ENCODE data around the gene FNDC3A. TPM values are rescaled to one million over a fixed set of nuclear protein-coding genes. Genes with fewer than 3 reads are reported as not detected.

FNDC3A gene
- total RNA-seq = 10 to 100 TPM; 18.9 to 30.3 (median 23.6) TPM
- polyA plus RNA-seq = 10 to 100 TPM; 11.3 to 20.6 TPM
- long read RNA-seq, donor 1, full-length matches to known transcripts = 4 of 15 reads
- long read RNA-seq, donor 1, partial matches to known transcripts = 7 of 15 reads
- long read RNA-seq, donor 1, other reads (novel, unspliced or antisense) = 4 of 15 reads
- long read RNA-seq, donor 2, full-length matches to known transcripts = 8 of 16 reads
- long read RNA-seq, donor 2, partial matches to known transcripts = 5 of 16 reads
- long read RNA-seq, donor 2, other reads (novel, unspliced or antisense) = 3 of 16 reads
- long read RNA-seq, donor 3, full-length matches to known transcripts = 8 of 34 reads
- long read RNA-seq, donor 3, partial matches to known transcripts = 22 of 34 reads
- long read RNA-seq, donor 3, other reads (novel, unspliced or antisense) = 4 of 34 reads

GRCh38 chr13:48975856-48976575 is at the start of gene FNDC3A:
Gene FNDC3A, plus strand, starts transcription at chr13:48975912. Its CDS starts 30,279 bp downstream, at chr13:49006191.
- H3K4me1 ChIP-seq = peaks cover 0 to 49% (median 31%) of the 10 kb centered on the region in 9 donors
- peak; percentile 92 to 98 (median 94) for ATAC-seq
- peak within 1 kb of the TSS; percentile 95 to 99 (median 98) for H3K27ac ChIP-seq
- no peaks in the 10 kb centered on the region for H3K36me3 ChIP-seq
- TF ChIP-seq CTCF (IDR thresholded peaks at IDR 0.05) = peak in 6 of 9 donors; percentile 4 to 35 (median 21)
- peaks cover 0 to 32% (median 3%) of the 10 kb centered on the region in 11 donors for H3K9me3 ChIP-seq
- intact Hi-C loops (cut with DNase I) = loop anchor here in 7 of 10 donors (5.0 to 10.0 kb wide), 6 partner anchors 121 to 249 kb away; partner anchors contain the start of gene MLNR (in 1 of the 7)
- peak within 1 kb of the TSS; percentile 78 to 97 (median 90) for H3K4me3 ChIP-seq
- peak; percentile 81 to 85 for DNase-seq
- WGBS, 2 donors = 0 to 1% methylated on average over 66 to 85 of the region's 86 CpGs
- no peaks in the 10 kb centered on the region for H3K27me3 ChIP-seq

- no peak for TF ChIP-seq CTCF (IDR thresholded peaks at IDR 0.05)
- H3K27me3 ChIP-seq = no peaks in the 10 kb centered on the region
- WGBS, 2 donors = 72 to 77% methylated on average over 5 of the region's 5 CpGs
Observed at GRCh38 chr13:48928757-48929430, 46.8 kb upstream of the FNDC3A start.

GRCh38 chr13:48930918-48931317 is 44.8 kb upstream of the FNDC3A start:
- 62 to 64% methylated on average over 1 of the region's 1 CpG for WGBS, 2 donors
- intact Hi-C loops (cut with DNase I) = no loop called here
- no peak overlapping the region for H3K27ac ChIP-seq
- DNase-seq (no peak), ATAC-seq (no peak)
- H3K27me3 ChIP-seq = no peaks in the 10 kb centered on the region
- no peaks in the 10 kb centered on the region for H3K4me1 ChIP-seq
- H3K36me3 ChIP-seq = no peaks in the 10 kb centered on the region
- H3K4me3 ChIP-seq = no peak overlapping the region
- no peak for TF ChIP-seq CTCF (IDR thresholded peaks at IDR 0.05)
- peaks cover 0 to 15% (median 0%) of the 10 kb centered on the region in 11 donors for H3K9me3 ChIP-seq

More at GRCh38 chr13:48928757-48929430, 46.8 kb upstream of the FNDC3A start:
- Histone ChIP-seq H3K36me3 (no peaks in the 10 kb centered on the region), H3K4me3 (no peak overlapping the region), H3K4me1 (no peaks in the 10 kb centered on the region), H3K9me3 (peaks cover 0 to 5% (median 0%) of the 10 kb centered on the region in 11 donors), H3K27ac (no peak overlapping the region)
- ATAC-seq = no peak
- intact Hi-C loops (cut with DNase I) = no loop called here
- no peak for DNase-seq
